A549 (cell line): ENCODE measurements around the gene CACTIN. TPM values are rescaled to one million over a fixed set of nuclear protein-coding genes. Genes with fewer than 3 reads are reported as not detected.
A peak's percentile ranks its signal among the peaks of the same experiment; 100 is the strongest.
"Not testable (repeated sequence)": the region's sequence is repeated elsewhere in the genome, so short reads cannot be mapped to it uniquely, and the experiment has no call there.

ENCODE experiments used
- ATAC-seq, 2 experiments: fragments of 200-7000 bp in 1 of 2; fragments of >200 bp in 1 of 2; cut with Nextera tagmentation in 1 of 2; cut with Tn5 transposase in 1 of 2; 3 replicates each; pipeline versions ENCODE4 v1.8.0 to v1.9.1; 2018 to 2020; ENCODE audit warnings: mild to moderate bottlenecking in 1 of 2, moderate library complexity in 1 of 2
- CTCF ChIA-PET: fragments of 300-600 bp; sonication (Branson Sonifier 250); formaldehyde crosslinking; extraction: SDS; loops from one replicate; lab custom pipeline; 2021; ENCODE audit warnings: antibody characterized with exemption, inconsistent platforms; lab: Yijun Ruan, JAX
- POLR2A ChIA-PET: fragments of 350-600 bp; formaldehyde crosslinking; extraction: SDS; loops from one replicate; lab custom pipeline; 2021; ENCODE audit warnings: antibody characterized with exemption, inconsistent platforms; lab: Yijun Ruan, JAX
- DNase-seq, 2 experiments: peaks; one replicate each; pipeline versions ENCODE4 v3.0.0 to v3.0.0-alpha.2; 2011 to 2016; ENCODE audit warnings: low read depth in 1 of 2, low spot score in 1 of 2
- FAIRE-seq: peaks from 2 replicates; lab custom pipeline; 2011; peaks lifted over from hg19 to GRCh38; lab: Jason Lieb, UNC
- H3K27ac ChIP-seq, 2 experiments: fragments of >200 bp; sonication (Bioruptor Twin); formaldehyde crosslinking; 3 replicates each; pipeline ENCODE4 v1.5.1; 2016 to 2017
- H3K4me1 ChIP-seq: fragments of >200 bp; sonication (Bioruptor Twin); formaldehyde crosslinking; 3 replicates; pipeline ENCODE4 v1.6.1; 2016
- H3K4me2 ChIP-seq: fragments of >200 bp; sonication (Bioruptor Twin); formaldehyde crosslinking; 3 replicates; pipeline ENCODE4 v1.6.1; 2016
- H3K4me3 ChIP-seq: fragments of >200 bp; sonication (Bioruptor Twin); formaldehyde crosslinking; 3 replicates; pipeline ENCODE4 v1.5.1; 2016
- H3K9me3 ChIP-seq: fragments of >200 bp; sonication (Bioruptor Twin); formaldehyde crosslinking; 3 replicates; pipeline ENCODE4 v1.6.1; 2016
- CHD2 ChIP-seq: fragments of 150-350 bp; IDR thresholded peaks from 2 replicates; pipeline ENCODE4 v1.6.1; 2014; ENCODE audit warnings: low read length; ENCODE audit not compliant: partially characterized antibody
- CHD4 ChIP-seq: fragments of 200-600 bp; sonication (generic); IDR thresholded peaks from 2 replicates; pipeline ENCODE4 v1.6.1; 2016; ENCODE audit warnings: antibody characterized with exemption, mild to moderate bottlenecking, borderline replicate concordance
- EP300 ChIP-seq, 2 experiments: fragments of >200 bp; sonication (Bioruptor Twin); formaldehyde crosslinking; IDR thresholded peaks; 2 replicates in 1 of 2; 3 replicates in 1 of 2; pipeline ENCODE4 v1.6.1; 2016 to 2017
- FOSL2 ChIP-seq, 2 experiments: fragments of 450-650 bp in 1 of 2; fragments of >200 bp in 1 of 2; sonication (Bioruptor Twin) in 1 of 2; formaldehyde crosslinking; IDR thresholded peaks; 2 replicates each; pipeline versions ENCODE4 v1.5.0 to v1.6.1; 2016 to 2020; ENCODE audit warnings: mild to moderate bottlenecking in 1 of 2, moderate library complexity in 1 of 2
- FOXS1 ChIP-seq: fragments of 250-450 bp; sonication (Bioruptor Pico); IDR thresholded peaks from 2 replicates; pipeline ENCODE4 v1.5.0; 2020; ENCODE audit warnings: mild to moderate bottlenecking, moderate library complexity
- JUN ChIP-seq, 2 experiments: fragments of >200 bp; sonication (Bioruptor Twin); formaldehyde crosslinking; IDR thresholded peaks; 2 replicates in 1 of 2; 3 replicates in 1 of 2; pipeline ENCODE4 v1.6.1; 2016 to 2017
- JUNB ChIP-seq: fragments of >200 bp; sonication (Bioruptor Twin); formaldehyde crosslinking; IDR thresholded peaks from 2 replicates; pipeline ENCODE4 v1.6.1; 2016
- MAZ ChIP-seq: fragments of 150-350 bp; IDR thresholded peaks from 2 replicates; pipeline ENCODE4 v1.6.1; 2014; ENCODE audit warnings: antibody characterized with exemption, low read depth, low read length, borderline replicate concordance
- TP53 ChIP-seq: fragments of 250-450 bp; sonication (Bioruptor Pico); IDR thresholded peaks from 2 replicates; pipeline ENCODE4 v1.5.0; 2021; ENCODE audit warnings: mild to moderate bottlenecking, moderate library complexity
- WGBS: methylation state at CpG from one replicate; pipeline ENCODE4 v1.1.6; 2017; ENCODE audit errors: missing lambda C conversion rate; 5-methylcytosine and 5-hydroxymethylcytosine counted together
- polyA plus RNA-seq, 4 experiments: library from polyadenylated mRNA; depleted of rRNA in 3 of 4; stranded (reverse); fragments of >200 nt; fragmentation: RNase III in 1 of 4; extraction: RNeasy Plus Mini Kit Qiagen cat#74134 plus additional on column Dnase treatment in 1 of 4; gene quantifications; 2 replicates in 3 of 4; 3 replicates in 1 of 4; pipeline ENCODE4 v1.2.3, GENCODE V29; 2011 to 2017

Gene CACTIN
- polyA plus RNA-seq, 2 of the 4 experiments (the other 2 are of a cell fraction) = 8.3 to 14.9 TPM

DNA sequence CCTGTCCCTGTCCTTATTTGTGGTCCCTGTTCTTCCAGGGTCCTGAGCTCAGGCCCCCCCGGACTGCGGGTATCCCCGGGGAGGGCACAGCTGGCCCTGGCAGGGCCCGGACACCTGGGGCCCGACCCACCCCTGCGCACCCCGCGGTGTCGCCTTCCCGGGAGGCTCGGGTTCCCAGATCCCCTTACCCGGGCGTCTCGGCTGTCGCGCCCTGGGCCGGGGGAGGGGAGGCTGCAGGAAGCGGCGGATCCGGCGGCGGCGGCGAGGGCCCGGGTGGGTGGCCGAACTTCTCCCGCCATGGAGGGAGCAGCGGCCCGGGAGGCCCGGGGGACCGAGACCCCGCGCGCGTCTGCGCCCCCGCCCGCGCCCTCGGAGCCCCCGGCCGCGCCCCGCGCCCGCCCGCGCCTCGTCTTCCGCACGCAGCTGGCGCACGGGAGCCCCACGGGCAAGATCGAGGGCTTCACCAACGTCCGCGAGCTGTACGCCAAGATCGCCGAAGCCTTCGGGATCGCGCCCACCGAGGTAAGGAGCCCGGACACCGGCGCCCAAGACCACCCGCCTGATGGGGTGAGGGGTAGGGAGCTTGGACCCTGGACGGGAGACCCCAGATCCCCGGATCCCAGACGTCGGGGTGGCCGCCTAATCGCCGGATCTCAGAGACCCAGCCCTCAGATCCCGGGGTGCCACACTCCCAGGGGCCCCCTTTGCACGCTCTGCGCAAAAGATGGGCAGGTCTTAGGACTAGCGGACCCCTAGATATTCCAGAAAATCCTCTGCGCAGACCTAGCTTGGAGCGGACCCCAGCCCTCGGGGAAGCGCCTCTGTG, 41.1 kb downstream of the CACTIN start, which contains the start of gene GIPC3:
Gene GIPC3, plus strand, starts transcription at position 178 of the 826 bp plus-strand sequence. Its CDS starts 120 bp downstream, at position 298.
- ChIA-PET CTCF (interaction anchor here (0.6 to 4.0 kb wide), 14 partner anchors 10 to 267 kb away, joined by 3 to 43 read pairs (median 4); no protein-coding TSS in a partner anchor), POLR2A (no interaction called here)
- no peak for FAIRE-seq
- no peak for DNase-seq
- no peak for ATAC-seq
- Histone ChIP-seq H3K4me2 (peak within 1 kb of the TSS; percentile 85), H3K9me3 (no peaks in the 10 kb centered on the region), H3K4me3 (peak within 1 kb of the TSS; percentile 34)
- WGBS = no CpG with 5 or more reads among the region's 84 CpGs
- no peak for TF ChIP-seq FOSL2 (IDR thresholded peaks at IDR 0.05)
- TF ChIP-seq FOSL2 (CRISPR knock-in tag; IDR thresholded peaks at IDR 0.05) = no peak
- no peak for TF ChIP-seq CHD4
- no peak for TF ChIP-seq FOXS1 (CRISPR knock-in tag)
- TF ChIP-seq MAZ = no peak
- TF ChIP-seq EP300 (IDR thresholded peaks at IDR 0.05) = no peak
- no peak for TF ChIP-seq JUN (IDR thresholded peaks at IDR 0.05)
- TF ChIP-seq TP53 (CRISPR knock-in tag) = no peak
- TF ChIP-seq, all 56 proteins: peak for 0
- peaks cover 11% of the 10 kb centered on the region; the same call in 1 of the 3 replicates for H3K4me1 ChIP-seq
- peak within 1 kb of the TSS in 1 of 2 experiments; percentile 81; a peak in 3 of 6 replicates for H3K27ac ChIP-seq

DNA sequence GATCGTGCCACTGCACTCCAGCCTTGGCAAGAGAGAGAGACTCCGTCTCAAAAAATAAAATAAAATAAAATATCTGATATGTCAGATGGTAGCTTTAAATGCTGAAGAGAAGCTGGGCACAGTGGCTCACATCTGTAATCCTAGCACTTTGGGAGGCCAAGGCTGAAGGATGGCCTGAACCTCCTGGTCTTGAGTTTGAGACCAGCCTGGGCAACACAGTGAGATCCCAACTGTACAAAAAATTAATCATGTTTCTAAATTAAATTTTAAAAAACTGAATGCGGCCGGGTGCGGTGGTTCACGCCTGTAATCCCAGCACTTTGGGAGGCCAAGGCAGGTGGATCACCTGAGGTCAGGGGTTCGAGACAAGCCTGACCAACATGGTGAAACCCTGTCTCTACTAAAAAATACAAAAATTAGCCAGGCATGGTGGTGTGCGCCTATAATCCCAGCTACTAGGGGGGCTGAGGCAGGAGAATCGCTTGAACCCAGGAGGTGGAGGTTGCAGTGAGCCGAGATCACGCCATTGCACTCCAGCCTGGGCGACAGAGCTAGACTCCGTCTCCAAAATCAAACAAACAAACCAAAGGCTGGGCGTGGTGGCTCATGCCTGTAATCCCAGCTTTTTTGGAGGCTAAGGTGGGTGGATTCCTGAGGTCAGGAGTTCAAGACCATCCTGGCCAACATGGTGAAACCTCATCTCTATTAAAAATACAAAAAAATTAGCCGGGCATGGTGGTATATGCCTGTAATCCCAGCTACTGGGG, 42.4 kb downstream of the CACTIN start:
- H3K4me3 ChIP-seq, POLR2A ChIA-PET, H3K9me3 ChIP-seq, ATAC-seq, DNase-seq, H3K4me2 ChIP-seq, H3K27ac ChIP-seq, FAIRE-seq: not testable (repeated sequence)
- H3K4me1 ChIP-seq = peaks cover 11% of the 10 kb centered on the region; the same call in 1 of the 3 replicates
- WGBS = 84% methylated on average over 15 of the region's 15 CpGs
- CTCF ChIA-PET = interaction anchor here (0.5 to 4.0 kb wide), 6 partner anchors 9 to 39 kb away, joined by 3 to 43 read pairs (median 4); no protein-coding TSS in a partner anchor

- ATAC-seq, FAIRE-seq, POLR2A ChIA-PET: not testable (repeated sequence)
These were observed 44.8 kb downstream of the CACTIN start for GRCh38 chr19:3581792-3582191.

GRCh38 chr19:3580156-3580934, 46.2 kb downstream of the CACTIN start:
- DNase-seq (peak in 1 of 2 experiments; percentile 40), ATAC-seq (peak in 1 of 2 experiments; percentile 50; a peak in 3 of 6 replicates), FAIRE-seq (no peak)
- no peak overlapping the region for H3K4me3 ChIP-seq
- CTCF ChIA-PET = interaction anchor here (1.1 to 9.7 kb wide), 3 partner anchors 10 to 34 kb away, joined by 3 to 100 read pairs (median 4); partner anchors contain the start of gene MFSD12
- 52% methylated on average over 11 of the region's 11 CpGs for WGBS
- no peak overlapping the region for H3K4me2 ChIP-seq
- H3K27ac ChIP-seq = 0 out of 6 replicates have a peak overlapping the region, but pooled peaks of 1 of the 2 experiments have one; percentile 29
- H3K9me3 ChIP-seq = no peaks in the 10 kb centered on the region
- TF ChIP-seq FOSL2 (IDR thresholded peaks at IDR 0.05) (no peak), FOSL2 (CRISPR knock-in tag; IDR thresholded peaks at IDR 0.05) (peak; percentile 53), JUNB (no peak)
- POLR2A ChIA-PET = no interaction called here
- no peaks in the 10 kb centered on the region for H3K4me1 ChIP-seq

More at GRCh38 chr19:3581792-3582191, 44.8 kb downstream of the CACTIN start:
- not testable (repeated sequence) for H3K9me3 ChIP-seq, H3K27ac ChIP-seq, DNase-seq, H3K4me3 ChIP-seq, H3K4me2 ChIP-seq, H3K4me1 ChIP-seq
- CTCF ChIA-PET = interaction anchor here (1.1 to 9.7 kb wide), 2 partner anchors 9 to 35 kb away, joined by 4 to 100 read pairs; no protein-coding TSS in a partner anchor
- WGBS = 89% methylated on average over 4 of the region's 4 CpGs

DNA sequence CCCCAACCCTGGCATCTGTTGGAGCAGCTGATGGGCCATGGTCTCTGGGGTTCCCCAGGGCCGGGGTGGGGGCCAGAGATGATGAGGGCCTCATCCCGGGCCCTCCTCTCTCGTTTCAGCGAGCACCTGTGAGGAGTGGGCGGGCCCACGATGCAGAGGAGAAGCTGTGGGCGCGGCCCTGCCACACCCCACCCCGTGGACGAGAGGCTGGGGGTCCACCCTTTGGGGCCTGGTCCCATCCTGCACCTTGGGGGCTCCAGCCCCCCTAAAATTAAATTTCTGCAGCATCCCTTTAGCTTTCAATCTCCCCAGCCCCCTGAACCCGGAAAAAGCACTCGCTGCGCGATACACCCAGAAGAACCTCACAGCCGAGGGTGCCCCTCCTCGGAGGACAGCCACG, 48.2 kb downstream of the CACTIN start:
- H3K4me2 ChIP-seq = no peak overlapping the region
- no peak for TF ChIP-seq CHD2
- DNase-seq (no peak), FAIRE-seq (no peak), ATAC-seq (no peak)
- 93% methylated on average over 12 of the region's 17 CpGs for WGBS
- H3K9me3 ChIP-seq = no peaks in the 10 kb centered on the region
- H3K27ac ChIP-seq = no peak overlapping the region
- H3K4me3 ChIP-seq = no peak overlapping the region
- ChIA-PET POLR2A (no interaction called here), CTCF (interaction anchor here (0.5 to 9.7 kb wide), 4 partner anchors 12 to 41 kb away, joined by 4 to 100 read pairs (median 4); no protein-coding TSS in a partner anchor)
- no peaks in the 10 kb centered on the region for H3K4me1 ChIP-seq
